Thyroid gland (tissue), 4 donors: ENCODE measurements around the gene DCP1B.

ENCODE experiments used
- POLR2A ChIP-seq, 2 donors: fragments of 450-650 bp; IDR thresholded peaks; one replicate each; pipeline ENCODE4 v1.6.1; 2017; ENCODE audit warnings: antibody characterized with exemption in 2 of 2, mild to moderate bottlenecking in 2 of 2, moderate library complexity in 1 of 2
- TF ChIP-seq, protein P1 (sequence below), 6 experiments: fragments of 200-600 bp in 3 of 6; fragments of 450-650 bp in 3 of 6; sonication (generic) in 3 of 6; IDR thresholded peaks; one replicate each; pipeline ENCODE4 v1.5.1; 2016 to 2019; ENCODE audit warnings: antibody characterized with exemption in 6 of 6, mild to moderate bottlenecking in 2 of 6, inconsistent platforms in 1 of 6, moderate library complexity in 1 of 6

DNA sequence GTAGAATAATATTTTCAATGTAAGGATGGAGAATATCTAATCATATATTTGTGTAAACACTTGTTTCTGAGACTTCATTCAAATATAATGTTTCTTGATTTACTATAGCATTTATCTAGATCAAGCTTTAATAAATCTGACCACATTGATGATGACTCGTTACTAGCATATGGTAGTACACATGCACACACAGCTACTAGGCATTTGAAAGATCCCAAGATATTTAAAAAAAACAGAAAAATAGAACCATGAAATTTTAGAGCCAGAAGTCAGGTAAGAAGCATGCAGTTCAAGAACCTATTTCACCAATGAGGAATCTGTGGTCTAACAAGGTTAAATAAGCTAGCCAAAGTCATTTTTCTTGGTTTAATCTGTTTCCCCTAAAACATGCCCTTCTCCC lies 32.0 kb downstream of the DCP1B start:
- TF ChIP-seq, protein P1, sequence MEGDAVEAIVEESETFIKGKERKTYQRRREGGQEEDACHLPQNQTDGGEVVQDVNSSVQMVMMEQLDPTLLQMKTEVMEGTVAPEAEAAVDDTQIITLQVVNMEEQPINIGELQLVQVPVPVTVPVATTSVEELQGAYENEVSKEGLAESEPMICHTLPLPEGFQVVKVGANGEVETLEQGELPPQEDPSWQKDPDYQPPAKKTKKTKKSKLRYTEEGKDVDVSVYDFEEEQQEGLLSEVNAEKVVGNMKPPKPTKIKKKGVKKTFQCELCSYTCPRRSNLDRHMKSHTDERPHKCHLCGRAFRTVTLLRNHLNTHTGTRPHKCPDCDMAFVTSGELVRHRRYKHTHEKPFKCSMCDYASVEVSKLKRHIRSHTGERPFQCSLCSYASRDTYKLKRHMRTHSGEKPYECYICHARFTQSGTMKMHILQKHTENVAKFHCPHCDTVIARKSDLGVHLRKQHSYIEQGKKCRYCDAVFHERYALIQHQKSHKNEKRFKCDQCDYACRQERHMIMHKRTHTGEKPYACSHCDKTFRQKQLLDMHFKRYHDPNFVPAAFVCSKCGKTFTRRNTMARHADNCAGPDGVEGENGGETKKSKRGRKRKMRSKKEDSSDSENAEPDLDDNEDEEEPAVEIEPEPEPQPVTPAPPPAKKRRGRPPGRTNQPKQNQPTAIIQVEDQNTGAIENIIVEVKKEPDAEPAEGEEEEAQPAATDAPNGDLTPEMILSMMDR (IDR thresholded peaks at IDR 0.05), result no peak
- no peak for TF ChIP-seq POLR2A (IDR thresholded peaks at IDR 0.05)
